ENCODE data around the gene WIZ. TPM values are rescaled to one million over a fixed set of nuclear protein-coding genes. Genes with fewer than 3 reads are reported as not detected.
A peak's percentile ranks its signal among the peaks of the same experiment; 100 is the strongest.
"Not testable (repeated sequence)": the region's sequence is repeated elsewhere in the genome, so short reads cannot be mapped to it uniquely, and the experiment has no call there.

WIZ gene
- total RNA-seq, 4 donors from 2014 or later: 36.1 to 74.3 (median 50.3) TPM

DNA sequence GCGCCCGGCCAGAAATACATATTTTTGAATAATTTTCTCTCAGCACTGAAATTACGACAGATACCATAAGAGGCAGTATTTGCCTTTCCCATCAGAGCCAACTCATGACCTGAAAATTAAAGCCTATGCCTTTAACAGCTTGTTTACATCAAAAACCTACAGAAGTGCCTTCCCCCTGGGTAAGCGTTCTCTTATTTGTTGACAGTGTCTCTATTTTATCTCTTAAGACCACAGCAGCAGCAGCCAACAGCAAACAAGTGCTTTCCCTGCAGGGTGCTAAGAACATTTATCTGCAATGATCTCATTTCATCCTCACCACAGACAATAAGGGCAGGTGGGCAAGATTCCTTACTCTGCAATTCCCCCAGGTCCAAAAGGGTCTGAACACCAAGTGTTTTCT lies 36.9 kb downstream of the WIZ start:
- Histone ChIP-seq H3K27me3 (no peaks in the 10 kb centered on the region), H3K4me3 (peak overlapping the region in 1 of 4 donors; percentile 16), H3K4me1 (peaks cover 72 to 93% (median 90%) of the 10 kb centered on the region in 4 donors), H3K9me3 (no peaks in the 10 kb centered on the region), H3K36me3 (peaks cover 10 to 24% (median 19%) of the 10 kb centered on the region in 4 donors), H3K27ac (replicated peaks in 1 of 4) (peak overlapping the region; percentile 29 to 67 (median 62))
- WGBS: 58% methylated on average over 4 of the region's 4 CpGs
- intact Hi-C loops (cut with DNase I): no loop called here
- TF ChIP-seq POLR2A (IDR thresholded peaks at IDR 0.05; ENCODE audit: low read depth): no peak
- TF ChIP-seq EP300 (IDR thresholded peaks at IDR 0.05): no peak
- TF ChIP-seq, protein P1, sequence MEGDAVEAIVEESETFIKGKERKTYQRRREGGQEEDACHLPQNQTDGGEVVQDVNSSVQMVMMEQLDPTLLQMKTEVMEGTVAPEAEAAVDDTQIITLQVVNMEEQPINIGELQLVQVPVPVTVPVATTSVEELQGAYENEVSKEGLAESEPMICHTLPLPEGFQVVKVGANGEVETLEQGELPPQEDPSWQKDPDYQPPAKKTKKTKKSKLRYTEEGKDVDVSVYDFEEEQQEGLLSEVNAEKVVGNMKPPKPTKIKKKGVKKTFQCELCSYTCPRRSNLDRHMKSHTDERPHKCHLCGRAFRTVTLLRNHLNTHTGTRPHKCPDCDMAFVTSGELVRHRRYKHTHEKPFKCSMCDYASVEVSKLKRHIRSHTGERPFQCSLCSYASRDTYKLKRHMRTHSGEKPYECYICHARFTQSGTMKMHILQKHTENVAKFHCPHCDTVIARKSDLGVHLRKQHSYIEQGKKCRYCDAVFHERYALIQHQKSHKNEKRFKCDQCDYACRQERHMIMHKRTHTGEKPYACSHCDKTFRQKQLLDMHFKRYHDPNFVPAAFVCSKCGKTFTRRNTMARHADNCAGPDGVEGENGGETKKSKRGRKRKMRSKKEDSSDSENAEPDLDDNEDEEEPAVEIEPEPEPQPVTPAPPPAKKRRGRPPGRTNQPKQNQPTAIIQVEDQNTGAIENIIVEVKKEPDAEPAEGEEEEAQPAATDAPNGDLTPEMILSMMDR (IDR thresholded peaks at IDR 0.05): no peak
- no peak for TF ChIP-seq POLR2AphosphoS5 (IDR thresholded peaks at IDR 0.05)
- no peak for DNase-seq (ENCODE audit: extremely low spot score)

DNA sequence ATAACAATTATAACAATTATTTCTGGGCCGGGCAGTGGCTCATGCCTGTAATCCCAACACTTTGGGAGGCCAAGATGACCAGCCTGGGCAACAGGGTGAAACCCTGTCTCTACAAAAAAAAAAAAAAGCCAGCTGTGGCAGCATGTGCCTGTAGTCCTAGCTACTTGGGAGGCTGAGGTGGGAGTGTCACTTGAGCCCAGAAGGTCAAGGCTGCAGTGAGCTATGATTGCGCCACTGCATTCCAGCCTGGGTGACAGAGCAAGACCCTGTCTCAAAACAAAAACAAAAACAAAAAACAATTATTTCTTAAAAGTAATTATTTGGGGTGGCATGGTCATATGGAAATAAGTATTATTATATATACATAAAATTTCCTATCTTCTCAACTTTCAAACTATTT lies 38.4 kb downstream of the WIZ start:
- H3K36me3 ChIP-seq: peaks cover 10 to 24% (median 19%) of the 10 kb centered on the region in 4 donors
- H3K27ac ChIP-seq (replicated peaks in 1 of 4): peak overlapping the region in 3 of 4 donors; percentile 7 to 67 (median 66)
- H3K27me3 ChIP-seq; H3K9me3 ChIP-seq; intact Hi-C loops (cut with DNase I); DNase-seq (ENCODE audit: extremely low spot score); H3K4me3 ChIP-seq: not testable (repeated sequence)
- peaks cover 66 to 92% (median 84%) of the 10 kb centered on the region in 4 donors for H3K4me1 ChIP-seq
- WGBS: 81% methylated on average over 2 of the region's 2 CpGs

DNA sequence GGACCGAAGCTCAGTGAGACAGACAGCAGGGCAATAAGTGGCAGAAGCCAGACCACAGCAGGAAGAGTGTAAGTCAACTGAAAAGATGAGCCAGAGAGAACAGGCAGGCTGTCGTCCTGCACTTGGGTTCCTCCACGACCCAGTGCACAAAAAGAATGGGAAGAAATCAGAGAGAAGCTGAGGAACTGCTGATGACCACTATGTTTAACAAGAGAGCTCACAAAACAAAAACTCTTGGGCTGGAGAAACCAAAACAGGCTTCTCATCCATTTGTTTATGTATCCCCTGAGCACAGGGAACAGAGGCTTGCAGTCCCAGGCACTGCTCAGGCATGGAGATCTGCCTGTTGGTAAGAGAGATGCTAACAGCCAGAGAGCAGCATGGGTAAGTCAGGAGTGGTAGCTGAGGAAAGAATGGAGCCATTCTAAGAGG lies 45.0 kb downstream of the WIZ start:
- no peak for DNase-seq (ENCODE audit: extremely low spot score)
- Histone ChIP-seq H3K27me3 (no peaks in the 10 kb centered on the region), H3K4me1 (peaks cover 70 to 91% (median 78%) of the 10 kb centered on the region in 4 donors), H3K4me3 (no peak overlapping the region), H3K27ac (replicated peaks in 1 of 4) (peak overlapping the region; percentile 72 to 84 (median 79)), H3K36me3 (peaks cover 23 to 49% (median 48%) of the 10 kb centered on the region in 4 donors), H3K9me3 (no peaks in the 10 kb centered on the region)
- TF ChIP-seq, protein P1 (IDR thresholded peaks at IDR 0.05): no peak
- no peak for TF ChIP-seq EP300 (IDR thresholded peaks at IDR 0.05)
- no peak for TF ChIP-seq POLR2A (IDR thresholded peaks at IDR 0.05; ENCODE audit: low read depth)
- no peak for TF ChIP-seq POLR2AphosphoS5 (IDR thresholded peaks at IDR 0.05)
- WGBS: 35% methylated on average over 3 of the region's 3 CpGs
- intact Hi-C loops (cut with DNase I): no loop called here

DNA sequence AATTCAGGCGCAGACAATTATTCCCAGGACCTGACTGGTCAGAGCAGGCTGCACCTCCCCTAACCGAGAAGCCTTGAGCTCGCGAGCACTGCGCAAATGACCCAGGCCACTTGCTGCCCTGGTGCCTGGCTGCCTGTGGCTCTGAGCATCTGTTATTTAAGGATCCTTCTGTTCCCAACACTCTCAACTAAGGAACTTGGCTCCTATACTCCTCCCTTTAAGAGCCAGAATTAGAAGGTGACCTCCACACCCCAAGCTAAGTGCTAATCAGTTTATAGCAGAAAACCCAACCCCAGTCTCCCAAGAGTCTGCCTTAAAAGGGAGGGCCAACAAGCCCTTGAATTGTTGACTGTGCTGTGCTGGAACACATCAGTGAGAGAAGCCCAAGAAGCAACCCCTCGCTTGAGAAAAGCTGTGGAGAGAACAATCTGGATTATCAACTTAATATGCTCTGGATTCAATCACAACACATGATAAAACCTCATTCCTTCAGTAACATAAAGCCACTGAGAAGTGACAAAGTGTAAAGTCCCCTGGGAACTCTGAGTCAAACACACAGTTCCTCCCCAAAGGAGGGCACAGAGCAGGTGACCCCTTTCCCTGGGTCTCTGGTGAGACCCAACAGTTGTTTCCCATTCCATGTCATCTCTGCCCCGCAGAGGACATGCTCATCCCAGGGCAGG lies 45.5 kb downstream of the WIZ start:
- peak overlapping the region; percentile 72 to 84 (median 79) for H3K27ac ChIP-seq (replicated peaks in 1 of 4)

DNA sequence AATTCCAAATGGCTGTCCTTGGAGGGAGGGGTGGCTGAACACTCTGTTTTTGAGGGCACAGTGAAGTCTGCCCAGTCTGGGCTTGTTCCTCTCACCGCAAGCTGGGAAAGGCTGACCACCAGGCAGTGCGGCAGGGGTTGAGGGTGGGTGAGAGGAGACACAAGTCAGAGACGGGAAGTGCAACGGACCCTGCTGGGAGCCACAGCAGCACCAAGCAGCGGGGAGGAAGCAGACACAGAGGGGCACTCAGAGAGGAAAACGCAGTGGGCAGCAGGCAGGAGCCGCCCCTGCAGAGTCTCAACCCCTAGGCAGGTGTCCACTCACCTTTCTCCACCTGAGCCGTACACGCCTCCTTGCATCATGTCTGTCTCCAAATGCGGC lies 46.6 kb downstream of the WIZ start:
- no peak for TF ChIP-seq POLR2AphosphoS5 (IDR thresholded peaks at IDR 0.05)
- no peak for TF ChIP-seq EP300 (IDR thresholded peaks at IDR 0.05)
- TF ChIP-seq, protein P1 (IDR thresholded peaks at IDR 0.05): no peak
- peaks cover 63 to 81% (median 67%) of the 10 kb centered on the region in 4 donors for H3K4me1 ChIP-seq
- WGBS: 77% methylated on average over 10 of the region's 10 CpGs
- H3K27ac ChIP-seq (replicated peaks in 1 of 4): peak overlapping the region; percentile 72 to 84 (median 79)
- no peak for DNase-seq (ENCODE audit: extremely low spot score)
- H3K9me3 ChIP-seq: no peaks in the 10 kb centered on the region
- peaks cover 34 to 58% (median 55%) of the 10 kb centered on the region in 4 donors for H3K36me3 ChIP-seq
- no peaks in the 10 kb centered on the region for H3K27me3 ChIP-seq
- H3K4me3 ChIP-seq: no peak overlapping the region
- intact Hi-C loops (cut with DNase I): no loop called here

More for the DNA sequence above, 45.5 kb downstream of the WIZ start:
- Histone ChIP-seq H3K36me3 (peaks cover 23 to 49% (median 49%) of the 10 kb centered on the region in 4 donors), H3K9me3 (no peaks in the 10 kb centered on the region), H3K4me1 (peaks cover 67 to 85% (median 72%) of the 10 kb centered on the region in 4 donors), H3K4me3 (peak overlapping the region in 3 of 4 donors; percentile 12 to 18 (median 15)), H3K27me3 (no peaks in the 10 kb centered on the region)
- TF ChIP-seq EP300 (IDR thresholded peaks at IDR 0.05) (no peak), POLR2AphosphoS5 (IDR thresholded peaks at IDR 0.05) (peak in 1 of 2 donors; percentile 61)
- DNase-seq (ENCODE audit: extremely low spot score): no peak
- intact Hi-C loops (cut with DNase I): no loop called here
- WGBS: 50% methylated on average over 7 of the region's 7 CpGs

Measured in esophagus muscularis mucosa (tissue), 4 donors.